Colonic mucosa (tissue), 4 donors: Measurements from ENCODE around the gene PHACTR1. TPM values are rescaled to one million over a fixed set of nuclear protein-coding genes. Genes with fewer than 3 reads are reported as not detected.

Experiments
- DNase-seq: peaks from one replicate; pipeline ENCODE4 v3.0.0-alpha.2; 2020
- H3K27ac ChIP-seq: fragments of 200-600 bp; one replicate; pipeline ENCODE4 v1.8.0; 2021
- H3K27me3 ChIP-seq: fragments of 200-600 bp; one replicate; pipeline ENCODE4 v1.8.0; 2021
- H3K36me3 ChIP-seq: fragments of 200-600 bp; one replicate; pipeline ENCODE4 v1.8.0; 2021
- H3K4me1 ChIP-seq: fragments of 200-600 bp; one replicate; pipeline ENCODE4 v1.8.0; 2021; ENCODE audit warnings: mild to moderate bottlenecking
- H3K4me3 ChIP-seq: fragments of 200-600 bp; one replicate; pipeline ENCODE4 v1.8.0; 2021
- H3K9ac ChIP-seq, 2 donors: one replicate each; pipeline ENCODE4 v1.7.0; 2013; ENCODE audit warnings: control low read depth in 2 of 2, low read depth in 2 of 2, low read length in 2 of 2
- H3K9me3 ChIP-seq: fragments of 200-600 bp; one replicate; pipeline ENCODE4 v1.8.0; 2021
- CTCF ChIP-seq: fragments of 200-600 bp; IDR thresholded peaks from one replicate; pipeline ENCODE4 v1.8.0; 2022; ENCODE audit warnings: antibody characterized with exemption, mild to moderate bottlenecking
- intact Hi-C: fragments of 100-400 bp; cut with DNase I; formaldehyde crosslinking; loops from one replicate; pipeline ENCODE4 v1.14.1; 2022
- total RNA-seq, 2 donors: library from RNA; stranded (reverse); fragmentation: NEBNext Ultra II Directional in 1 of 2; extraction: Animal tissue kit (Norgen Biotek cat#: 25700) in 1 of 2; gene quantifications; one replicate each; pipeline ENCODE4 v1.2.1, GENCODE V29; 2021
- donor health status: healthy.
- donor health status: DM: no; HTN: no; CAD: no.
- donor health status: DM: no; HTN: no; CAD: no.

Gene PHACTR1
- total RNA-seq, 2 donors from 2014 or later: 1.7 to 2.2 TPM

- H3K9me3 ChIP-seq: no peaks in the 10 kb centered on the region
Observed at GRCh38 chr6:13299918-13300317, 583.4 kb downstream of the PHACTR1 start.

GRCh38 chr6:13300643-13301590 is 584.4 kb downstream of the PHACTR1 start:
- Histone ChIP-seq H3K27me3 (no peaks in the 10 kb centered on the region), H3K9ac (no peak overlapping the region), H3K4me1 (peaks cover 10% of the 10 kb centered on the region), H3K27ac (no peak overlapping the region), H3K36me3 (no peaks in the 10 kb centered on the region), H3K4me3 (no peak overlapping the region), H3K9me3 (no peaks in the 10 kb centered on the region)
- intact Hi-C loops: no loop called here
- no peak for TF ChIP-seq CTCF
- DNase-seq: no peak

More at GRCh38 chr6:13299918-13300317, 583.4 kb downstream of the PHACTR1 start:
- Histone ChIP-seq H3K9ac (no peak overlapping the region), H3K36me3 (no peaks in the 10 kb centered on the region), H3K27ac (no peak overlapping the region), H3K4me1 (peaks cover 10% of the 10 kb centered on the region), H3K4me3 (no peak overlapping the region), H3K27me3 (no peaks in the 10 kb centered on the region)
- TF ChIP-seq CTCF: no peak
- DNase-seq: no peak
- intact Hi-C loops: no loop called here

GRCh38 chr6:13302291-13302690 is 585.7 kb downstream of the PHACTR1 start:
- intact Hi-C loops: no loop called here
- H3K36me3 ChIP-seq: no peaks in the 10 kb centered on the region
- H3K9ac ChIP-seq: peak overlapping the region in 1 of 2 donors; percentile 30
- no peak for TF ChIP-seq CTCF
- H3K27ac ChIP-seq: peak overlapping the region; percentile 76
- H3K4me3 ChIP-seq: no peak overlapping the region
- peaks cover 10% of the 10 kb centered on the region for H3K4me1 ChIP-seq
- no peaks in the 10 kb centered on the region for H3K27me3 ChIP-seq
- no peak for DNase-seq
- no peaks in the 10 kb centered on the region for H3K9me3 ChIP-seq

GRCh38 chr6:13302751-13303667 is 586.4 kb downstream of the PHACTR1 start:
- peak overlapping the region in 1 of 2 donors; percentile 62 for H3K9ac ChIP-seq
- peak; percentile 91 for DNase-seq
- no peaks in the 10 kb centered on the region for H3K36me3 ChIP-seq

More at GRCh38 chr6:13302751-13303667, 586.4 kb downstream of the PHACTR1 start:
- TF ChIP-seq CTCF: no peak
- Histone ChIP-seq H3K4me3 (no peak overlapping the region), H3K9me3 (no peaks in the 10 kb centered on the region), H3K4me1 (peaks cover 10% of the 10 kb centered on the region), H3K27me3 (no peaks in the 10 kb centered on the region), H3K27ac (peak overlapping the region; percentile 76)
- intact Hi-C loops: no loop called here
